Adrenal gland (tissue), 5 donors: ENCODE results near the gene C1QTNF8.

ENCODE experiments used
- POLR2A ChIP-seq, 2 donors: fragments of 450-650 bp; IDR thresholded peaks; one replicate each; pipeline ENCODE4 v1.6.1; 2017; ENCODE audit warnings: antibody characterized with exemption in 2 of 2, mild to moderate bottlenecking in 2 of 2, moderate library complexity in 1 of 2
- TF ChIP-seq, protein P1 (sequence below), 6 experiments: fragments of 450-650 bp in 4 of 6; fragments of 200-600 bp in 2 of 6; sonication (generic) in 1 of 6; IDR thresholded peaks; 1 replicate in 5 of 6; 2 replicates in 1 of 6; pipeline versions ENCODE4 v1.5.1 to v1.8.0; 2016 to 2021; ENCODE audit warnings: antibody characterized with exemption in 6 of 6, mild to moderate bottlenecking in 2 of 6, moderate library complexity in 1 of 6
- donor health status: DM: no; HTN: no; CAD: no.

DNA sequence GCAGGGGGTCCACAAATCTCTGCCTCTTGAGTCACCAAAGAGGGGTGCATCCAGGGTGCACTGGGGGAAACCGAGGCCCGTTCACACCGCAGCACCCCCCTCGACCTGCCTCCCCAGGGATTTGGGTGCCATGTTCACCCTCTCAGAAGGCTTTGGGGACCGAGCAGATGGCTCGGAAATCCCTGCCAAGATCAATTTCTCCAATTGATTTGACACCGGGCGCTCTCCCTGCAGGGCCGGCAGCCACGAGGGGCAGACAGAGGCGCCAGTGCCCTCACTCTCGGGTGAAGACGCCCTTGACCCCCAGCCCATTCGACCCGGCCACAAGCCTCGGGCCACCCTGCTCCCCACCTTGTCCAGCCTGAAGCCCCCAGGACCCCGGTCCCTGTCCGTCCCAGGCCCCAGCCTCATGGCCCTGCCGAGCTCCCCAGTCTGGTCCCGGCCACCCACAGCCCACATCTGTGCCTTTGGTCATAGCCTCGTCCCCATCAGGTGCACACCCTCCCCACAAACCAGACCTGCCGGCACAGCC lies 14.2 kb downstream of the C1QTNF8 start:
- TF ChIP-seq, protein P1, sequence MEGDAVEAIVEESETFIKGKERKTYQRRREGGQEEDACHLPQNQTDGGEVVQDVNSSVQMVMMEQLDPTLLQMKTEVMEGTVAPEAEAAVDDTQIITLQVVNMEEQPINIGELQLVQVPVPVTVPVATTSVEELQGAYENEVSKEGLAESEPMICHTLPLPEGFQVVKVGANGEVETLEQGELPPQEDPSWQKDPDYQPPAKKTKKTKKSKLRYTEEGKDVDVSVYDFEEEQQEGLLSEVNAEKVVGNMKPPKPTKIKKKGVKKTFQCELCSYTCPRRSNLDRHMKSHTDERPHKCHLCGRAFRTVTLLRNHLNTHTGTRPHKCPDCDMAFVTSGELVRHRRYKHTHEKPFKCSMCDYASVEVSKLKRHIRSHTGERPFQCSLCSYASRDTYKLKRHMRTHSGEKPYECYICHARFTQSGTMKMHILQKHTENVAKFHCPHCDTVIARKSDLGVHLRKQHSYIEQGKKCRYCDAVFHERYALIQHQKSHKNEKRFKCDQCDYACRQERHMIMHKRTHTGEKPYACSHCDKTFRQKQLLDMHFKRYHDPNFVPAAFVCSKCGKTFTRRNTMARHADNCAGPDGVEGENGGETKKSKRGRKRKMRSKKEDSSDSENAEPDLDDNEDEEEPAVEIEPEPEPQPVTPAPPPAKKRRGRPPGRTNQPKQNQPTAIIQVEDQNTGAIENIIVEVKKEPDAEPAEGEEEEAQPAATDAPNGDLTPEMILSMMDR (IDR thresholded peaks at IDR 0.05), result no peak
- TF ChIP-seq POLR2A (IDR thresholded peaks at IDR 0.05), result no peak
